Tibial nerve (tissue), 4 donors: ENCODE results near the gene WDR36.

Source experiments
- CTCF ChIP-seq, 5 experiments: fragments of 200-600 bp in 3 of 5; fragments of 450-650 bp in 2 of 5; sonication (generic) in 3 of 5; IDR thresholded peaks; one replicate each; pipeline ENCODE4 v1.5.1; 2016 to 2019; ENCODE audit warnings: antibody characterized with exemption in 5 of 5, mild to moderate bottlenecking in 3 of 5, moderate library complexity in 2 of 5
- EP300 ChIP-seq, 2 donors: sonication (generic); formaldehyde crosslinking; IDR thresholded peaks; one replicate each; pipeline ENCODE4 v1.6.1; 2017; ENCODE audit warnings: antibody characterized with exemption in 2 of 2, mild to moderate bottlenecking in 1 of 2

- no peak for TF ChIP-seq EP300 (IDR thresholded peaks at IDR 0.05)
- no peak for TF ChIP-seq CTCF (IDR thresholded peaks at IDR 0.05)
These were observed 17.9 kb upstream of the WDR36 start for GRCh38 chr5:111074244-111074643.
